Breast epithelium (tissue), 3 donors: Measurements from ENCODE around the gene SAFB. TPM values are rescaled to one million over a fixed set of nuclear protein-coding genes. Genes with fewer than 3 reads are reported as not detected.

ENCODE experiments used
- total RNA-seq, 3 donors: library from RNA; depleted of rRNA; stranded (reverse); fragments of >200 nt; gene quantifications; one replicate each; pipeline ENCODE4 v1.1.0, GENCODE V29; 2016

The SAFB gene
- total RNA-seq, 3 donors from 2014 or later = 64.2 to 112 (median 111) TPM

Other genes starting within 250 kb of the SAFB start
- not detected for gene ZNRF4, start 167.7 kb upstream of the SAFB start, total RNA-seq
- 10 to 100 TPM in 1 of 3 donors, 1 to 10 TPM in 2; 1.1 to 11.7 (median 1.3) TPM for gene TINCR, start 55.1 kb upstream of the SAFB start, total RNA-seq
- 10 to 100 TPM; 46.4 to 68.8 (median 62.1) TPM for gene SAFB2, start 307 bp upstream of the SAFB start, total RNA-seq
- 10 to 100 TPM; 29.4 to 49.5 (median 44.3) TPM for gene MICOS13, start 57.4 kb downstream of the SAFB start, total RNA-seq
- 10 to 100 TPM; 10.4 to 13.1 (median 11.1) TPM for gene HSD11B1L, start 57.9 kb downstream of the SAFB start, total RNA-seq
- gene RPL36, start 67.2 kb downstream of the SAFB start, total RNA-seq = 1,000 to 10,000 TPM in 1 of 3 donors, 100 to 1,000 TPM in 2; 687 to 1,274 (median 863) TPM
- 10 to 100 TPM; 48.1 to 66.2 (median 60.6) TPM for gene LONP1, start 97.1 kb downstream of the SAFB start, total RNA-seq
- gene CATSPERD, start 97.6 kb downstream of the SAFB start, total RNA-seq = not detected
- 1 to 10 TPM in 2 of 3 donors, under 1 TPM in 1; 0.64 to 2.0 (median 1.2) TPM for gene PRR22, start 161.7 kb downstream of the SAFB start, total RNA-seq
- gene DUS3L, start 168.1 kb downstream of the SAFB start, total RNA-seq = 10 to 100 TPM; 28.8 to 44.9 (median 37.2) TPM
- gene NRTN, start 182.0 kb downstream of the SAFB start, total RNA-seq = 1 to 10 TPM in 2 of 3 donors, under 1 TPM in 1; 0.48 to 1.8 (median 1.6) TPM
- 1 to 10 TPM in 1 of 3 donors, under 1 TPM in 1, not detected in 1; 0.73 to 4.3 TPM for gene FUT6, start 216.6 kb downstream of the SAFB start, total RNA-seq
- gene FUT3, start 228.4 kb downstream of the SAFB start, total RNA-seq = 1 to 10 TPM in 2 of 3 donors, not detected in 1; 1.3 to 2.9 TPM
- not detected for gene FUT5, start 247.5 kb downstream of the SAFB start, total RNA-seq